D721Med (cell line): ENCODE results near the gene DENND6B.

Source experiments
- DNase-seq: peaks from one replicate; pipeline ENCODE4 v3.0.0; 2011; ENCODE audit warnings: low spot score; ENCODE audit not compliant: insufficient read length
- FAIRE-seq: peaks from 2 replicates; lab custom pipeline; 2011; peaks lifted over from hg19 to GRCh38; lab: Jason Lieb, UNC
- TF ChIP-seq, protein P1 (sequence below): IDR thresholded peaks from 2 replicates; pipeline ENCODE4 v1.5.1; 2012; ENCODE audit warnings: mild to moderate bottlenecking, control low read depth; ENCODE audit not compliant: insufficient read depth; ENCODE audit errors: missing control alignments

The DENND6B gene

DNA sequence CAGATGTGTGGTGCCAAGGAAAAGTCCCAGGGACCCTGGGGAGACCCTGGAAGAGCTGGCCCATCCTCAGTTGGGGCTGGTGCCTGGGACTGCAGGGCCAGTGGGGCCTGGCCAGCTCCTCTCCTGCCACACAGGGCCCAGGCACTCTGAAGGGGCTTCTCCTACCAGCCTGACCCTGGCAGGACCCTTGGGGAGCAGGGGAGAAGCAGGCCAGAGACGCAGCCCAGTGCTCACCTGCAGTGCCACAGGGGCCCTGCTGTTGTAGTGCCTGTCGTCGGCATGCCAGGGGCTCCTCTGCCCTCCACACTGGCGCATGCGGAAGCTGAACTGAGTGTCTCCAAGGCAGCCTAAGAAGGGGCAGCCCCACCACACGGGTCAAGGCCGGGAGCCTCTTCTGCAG, 9.1 kb downstream of the DENND6B start:
- FAIRE-seq (no peak), DNase-seq (no peak)
- TF ChIP-seq, protein P1, sequence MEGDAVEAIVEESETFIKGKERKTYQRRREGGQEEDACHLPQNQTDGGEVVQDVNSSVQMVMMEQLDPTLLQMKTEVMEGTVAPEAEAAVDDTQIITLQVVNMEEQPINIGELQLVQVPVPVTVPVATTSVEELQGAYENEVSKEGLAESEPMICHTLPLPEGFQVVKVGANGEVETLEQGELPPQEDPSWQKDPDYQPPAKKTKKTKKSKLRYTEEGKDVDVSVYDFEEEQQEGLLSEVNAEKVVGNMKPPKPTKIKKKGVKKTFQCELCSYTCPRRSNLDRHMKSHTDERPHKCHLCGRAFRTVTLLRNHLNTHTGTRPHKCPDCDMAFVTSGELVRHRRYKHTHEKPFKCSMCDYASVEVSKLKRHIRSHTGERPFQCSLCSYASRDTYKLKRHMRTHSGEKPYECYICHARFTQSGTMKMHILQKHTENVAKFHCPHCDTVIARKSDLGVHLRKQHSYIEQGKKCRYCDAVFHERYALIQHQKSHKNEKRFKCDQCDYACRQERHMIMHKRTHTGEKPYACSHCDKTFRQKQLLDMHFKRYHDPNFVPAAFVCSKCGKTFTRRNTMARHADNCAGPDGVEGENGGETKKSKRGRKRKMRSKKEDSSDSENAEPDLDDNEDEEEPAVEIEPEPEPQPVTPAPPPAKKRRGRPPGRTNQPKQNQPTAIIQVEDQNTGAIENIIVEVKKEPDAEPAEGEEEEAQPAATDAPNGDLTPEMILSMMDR = no peak

- DNase-seq = no peak
- TF ChIP-seq, protein P1 = no peak
- FAIRE-seq = no peak
Observed at GRCh38 chr22:50317178-50317577, 9.6 kb downstream of the DENND6B start.

DNA sequence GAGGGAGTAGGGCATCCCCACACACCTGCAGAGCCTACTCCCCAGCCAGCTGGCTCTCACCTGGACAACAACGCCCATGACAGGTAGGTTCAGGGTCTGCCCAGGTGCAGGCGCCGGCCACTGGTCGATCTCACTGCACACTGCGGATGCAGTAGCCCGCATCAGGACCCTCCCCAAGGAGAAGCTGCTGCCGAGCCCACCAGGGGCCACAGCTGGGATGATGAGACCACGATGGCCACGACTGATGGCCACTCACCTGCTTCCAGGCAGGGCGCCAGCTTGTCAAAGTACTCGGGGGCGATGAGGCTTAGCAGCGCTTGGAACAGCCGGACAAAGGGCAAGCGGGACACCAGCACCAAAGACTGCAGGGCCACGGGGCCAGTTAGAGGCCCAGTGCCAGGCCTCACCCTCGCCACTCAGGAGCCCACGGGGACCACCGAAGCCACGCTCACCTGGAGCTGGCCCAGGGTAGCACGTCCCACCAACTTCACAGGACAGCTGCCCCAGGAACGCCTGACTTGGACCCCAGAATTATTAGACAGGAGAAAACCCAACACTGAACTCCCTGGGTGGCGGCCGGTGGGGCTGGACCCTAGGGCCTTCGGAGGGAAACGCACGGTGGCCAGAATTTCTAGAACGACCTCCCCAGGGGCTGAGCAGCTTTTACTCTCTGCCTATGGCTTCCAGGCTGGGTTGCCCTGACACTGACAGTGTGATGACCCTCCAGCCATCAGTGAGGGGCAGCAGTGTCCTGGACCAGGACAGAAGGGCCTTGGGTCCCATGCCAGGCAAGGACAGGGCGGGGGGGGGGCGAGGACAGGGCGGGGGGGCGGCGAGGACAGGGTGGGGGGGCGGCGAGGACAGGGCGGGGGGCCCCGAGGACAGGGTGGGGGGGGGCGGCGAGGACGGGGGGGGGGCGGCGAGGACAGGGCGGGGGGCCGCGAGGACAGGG, 10.4 kb downstream of the DENND6B start:
- FAIRE-seq = no peak
- no peak for DNase-seq

GRCh38 chr22:50315289-50316113, 11.3 kb downstream of the DENND6B start:
- no peak for FAIRE-seq
- TF ChIP-seq, protein P1 = no peak
- no peak for DNase-seq

More for the DNA sequence above, 10.4 kb downstream of the DENND6B start:
- TF ChIP-seq, protein P1 = no peak

DNA sequence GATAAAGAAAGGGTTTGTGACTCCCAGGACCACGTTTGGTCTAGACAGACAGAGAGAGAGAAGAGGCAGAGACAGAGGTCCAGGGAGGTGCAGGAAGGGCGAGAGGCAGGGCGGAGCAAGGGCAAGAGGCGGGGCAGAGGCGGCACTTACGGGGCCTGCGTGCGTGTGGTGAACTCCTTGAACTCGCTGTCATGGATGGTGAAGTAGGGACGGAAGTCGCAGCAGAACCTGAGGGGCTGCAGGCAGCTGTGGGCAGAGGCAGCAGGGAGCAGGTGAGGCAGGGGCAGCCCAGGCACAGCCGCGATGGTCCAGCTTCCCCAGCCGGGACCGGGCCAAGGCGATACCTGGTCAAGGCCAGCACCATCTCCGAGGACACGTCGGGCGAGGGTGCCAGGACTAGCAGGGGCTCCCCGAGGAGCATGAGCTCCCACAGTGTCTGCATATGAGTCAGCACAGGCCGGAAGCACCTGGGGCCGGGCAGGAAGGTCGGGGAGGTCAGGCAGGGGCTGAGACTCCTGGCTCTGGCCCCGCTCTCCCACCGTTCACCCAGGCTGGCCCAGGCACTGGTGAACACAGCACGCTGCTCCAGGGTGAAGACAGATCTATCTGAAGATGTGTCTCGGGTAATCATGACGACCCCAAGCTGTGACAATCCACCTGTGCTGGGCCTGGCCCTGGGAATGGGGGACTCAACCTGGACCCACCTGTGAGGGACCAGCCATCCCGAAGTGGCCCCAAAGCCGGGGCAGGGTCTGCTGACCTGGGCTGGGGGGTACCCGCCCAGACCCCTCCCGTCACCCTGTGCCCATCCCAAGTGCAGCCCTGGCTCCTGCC, 12.1 kb downstream of the DENND6B start:
- FAIRE-seq (no peak), DNase-seq (no peak)
- TF ChIP-seq, protein P1 = no peak

DNA sequence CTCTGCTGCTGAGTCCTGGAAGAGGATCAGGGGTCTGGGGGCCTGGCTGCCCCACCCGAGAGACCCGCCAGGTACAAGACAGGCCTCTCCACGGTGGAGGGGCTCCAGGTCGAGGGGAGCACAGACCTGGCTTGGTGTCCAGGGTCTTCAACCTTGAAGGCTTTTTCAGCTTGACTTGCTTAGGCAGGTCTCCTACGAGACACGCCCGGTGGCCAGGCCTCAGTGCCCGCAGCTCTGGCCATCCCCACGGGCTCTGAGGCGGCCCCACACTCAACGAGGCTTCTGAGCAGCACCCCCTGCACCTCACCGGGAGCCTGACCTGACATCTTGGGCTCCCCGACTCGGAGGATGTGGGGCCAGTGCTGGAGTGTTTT, 12.7 kb downstream of the DENND6B start:
- DNase-seq = no peak
- FAIRE-seq = no peak
- TF ChIP-seq, protein P1 = no peak
